SK-N-SH (cell line): ENCODE data around the gene OTOP2. TPM values are rescaled to one million over a fixed set of nuclear protein-coding genes. Genes with fewer than 3 reads are reported as not detected.

Experiments used
- CTCF ChIA-PET: fragments of 300-600, 350-600 bp; formaldehyde crosslinking; extraction: SDS; loops from one replicate; lab custom pipeline; 2021; lab: Yijun Ruan, JAX
- POLR2A ChIA-PET: fragments of 350-600 bp; sonication (Branson Sonifier 250); formaldehyde crosslinking; extraction: SDS; loops from one replicate; lab custom pipeline; 2020; ENCODE audit warnings: antibody characterized with exemption, inconsistent platforms; lab: Yijun Ruan, JAX
- DNase-seq: peaks from one replicate; pipeline ENCODE4 v3.0.0; 2012
- H2AFZ ChIP-seq: fragments of 200-600 bp; sonication (generic); 2 replicates; pipeline ENCODE4 v1.8.1; 2016; ENCODE audit warnings: antibody characterized with exemption, mild to moderate bottlenecking, low read depth
- H3F3A ChIP-seq: fragments of 200-600 bp; sonication (generic); replicated peaks from 2 replicates; pipeline ENCODE3; 2016; ENCODE audit warnings: antibody characterized with exemption, mild to moderate bottlenecking; ENCODE audit not compliant: insufficient read depth
- H3K27ac ChIP-seq, 2 experiments: fragments of 200-500 bp in 1 of 2; fragments of 200-600 bp in 1 of 2; sonication (Bioruptor generic) in 1 of 2; sonication (generic), shearing (Covaris generic) in 1 of 2; 2 replicates each; pipeline versions ENCODE4 v1.5.1 to v1.6.1; 2014 to 2016; ENCODE audit warnings: low read depth in 2 of 2, inconsistent platforms in 1 of 2, low read length in 1 of 2, mild to moderate bottlenecking in 1 of 2, mixed read lengths in 1 of 2
- H3K27me3 ChIP-seq: fragments of 200-600 bp; sonication (generic), shearing (Covaris generic); 2 replicates; pipeline ENCODE4 v1.6.1; 2016; ENCODE audit warnings: mixed run types; ENCODE audit not compliant: insufficient read depth
- H3K36me3 ChIP-seq, 2 experiments: fragments of 200-500 bp in 1 of 2; fragments of 200-600 bp in 1 of 2; sonication (Bioruptor generic) in 1 of 2; sonication (generic) in 1 of 2; replicated peaks in 1 of 2; 2 replicates each; pipeline versions ENCODE3 to v1.5.1; 2014 to 2016; ENCODE audit warnings: low read length in 1 of 2, mild to moderate bottlenecking in 1 of 2; ENCODE audit not compliant: insufficient read depth in 2 of 2, control insufficient read depth in 1 of 2
- H3K4me1 ChIP-seq, 2 experiments: fragments of 200-500 bp in 1 of 2; fragments of 200-600 bp in 1 of 2; sonication (Bioruptor generic) in 1 of 2; sonication (generic), shearing (Covaris generic) in 1 of 2; 2 replicates each; pipeline versions ENCODE4 v1.5.1 to v1.6.1; 2014 to 2016; ENCODE audit warnings: low read depth in 1 of 2, low read length in 1 of 2, mixed run types in 1 of 2; ENCODE audit not compliant: insufficient read depth in 2 of 2, control insufficient read depth in 1 of 2
- H3K4me2 ChIP-seq: fragments of 200-600 bp; sonication (generic), shearing (Covaris generic); 2 replicates; pipeline ENCODE4 v1.6.1; 2017; ENCODE audit warnings: mixed run types
- H3K4me3 ChIP-seq, 2 experiments: fragments of 200-500 bp in 1 of 2; fragments of 200-600 bp in 1 of 2; sonication (Bioruptor generic) in 1 of 2; sonication (generic), shearing (Covaris generic) in 1 of 2; 2 replicates each; pipeline versions ENCODE4 v1.5.1 to v1.8.1; 2014 to 2016; ENCODE audit warnings: low read depth in 2 of 2, inconsistent platforms in 1 of 2, low read length in 1 of 2, mild to moderate bottlenecking in 1 of 2, mixed read lengths in 1 of 2, moderate library complexity in 1 of 2
- H3K79me2 ChIP-seq: fragments of 200-600 bp; sonication (generic); 2 replicates; pipeline ENCODE4 v1.8.1; 2017; ENCODE audit warnings: mild to moderate bottlenecking; ENCODE audit not compliant: insufficient read depth
- H3K9ac ChIP-seq: fragments of 200-600 bp; sonication (generic); 2 replicates; pipeline ENCODE4 v1.6.1; 2017; ENCODE audit warnings: mixed run types
- H3K9me2 ChIP-seq: fragments of 200-600 bp; sonication (generic); 2 replicates; pipeline ENCODE4 v1.6.1; 2017; ENCODE audit warnings: mixed run types
- H3K9me3 ChIP-seq: fragments of 200-600 bp; sonication (generic); 2 replicates; pipeline ENCODE4 v1.6.1; 2017; ENCODE audit warnings: mixed run types, mild to moderate bottlenecking, moderate library complexity
- H4K20me1 ChIP-seq: fragments of 200-600 bp; sonication (generic); 2 replicates; pipeline ENCODE4 v1.6.1; 2017; ENCODE audit warnings: mild to moderate bottlenecking, mixed run types; ENCODE audit not compliant: insufficient read depth
- CTCF ChIP-seq: fragments of 200-600 bp; sonication (generic); IDR thresholded peaks from 2 replicates; pipeline ENCODE4 v1.6.1; 2017; ENCODE audit warnings: antibody characterized with exemption, mild to moderate bottlenecking, moderate library complexity
- MAX ChIP-seq: IDR thresholded peaks from 2 replicates; pipeline ENCODE4 v1.4.0; 2012; ENCODE audit warnings: low read depth
- MXI1 ChIP-seq: IDR thresholded peaks from 2 replicates; pipeline ENCODE4 v1.6.1; 2012; ENCODE audit warnings: mild to moderate bottlenecking, low read depth, low read length, improper control_type of control experiment
- RAD21 ChIP-seq: IDR thresholded peaks from 2 replicates; pipeline ENCODE4 v1.6.1; 2012; ENCODE audit warnings: mild to moderate bottlenecking, low read length
- RCOR1 ChIP-seq: fragments of 150-350 bp; IDR thresholded peaks from 2 replicates; pipeline ENCODE4 v1.6.1; 2017; ENCODE audit warnings: antibody characterized with exemption, low read length
- SMC3 ChIP-seq: IDR thresholded peaks from 2 replicates; pipeline ENCODE4 v1.6.1; 2012; ENCODE audit warnings: low read depth, low read length, improper control_type of control experiment
- TAF1 ChIP-seq: IDR thresholded peaks from 2 replicates; pipeline ENCODE4 v1.6.1; 2012; ENCODE audit warnings: low read depth, mild to moderate bottlenecking, low read length, moderate library complexity, borderline replicate concordance
- TEAD4 ChIP-seq: IDR thresholded peaks from 2 replicates; pipeline ENCODE4 v1.4.0; 2012; ENCODE audit warnings: mild to moderate bottlenecking, borderline replicate concordance; ENCODE audit not compliant: insufficient read depth
- USF2 ChIP-seq: fragments of 150-350 bp; IDR thresholded peaks from 2 replicates; pipeline ENCODE4 v1.6.1; 2017; ENCODE audit warnings: antibody characterized with exemption, low read length, low read depth, borderline replicate concordance
- ZBTB33 ChIP-seq: IDR thresholded peaks from 2 replicates; pipeline ENCODE4 v1.4.0; 2012; ENCODE audit warnings: low read depth, borderline replicate concordance
- WGBS: methylation state at CpG from one replicate; pipeline ENCODE4 v1.1.6; 2017; ENCODE audit warnings: low lambda C conversion rate; 5-methylcytosine and 5-hydroxymethylcytosine counted together
- polyA plus RNA-seq, 3 experiments: library from polyadenylated mRNA; depleted of rRNA; stranded (reverse); fragments of >200 nt; gene quantifications; 2 replicates each; pipeline ENCODE4 v1.2.3, GENCODE V29; 2012

OTOP2 gene
- polyA plus RNA-seq, 1 of the 3 experiments (the other 2 are of a cell fraction): not detected

GRCh38 chr17:74956093-74956492 lies 32.0 kb downstream of the OTOP2 start (continued):
- TF ChIP-seq ZBTB33: no peak
- TF ChIP-seq TAF1: no peak
- TF ChIP-seq TEAD4: no peak
- no peak for TF ChIP-seq MAX

- 47% methylated on average over 33 of the region's 33 CpGs for WGBS
- TF ChIP-seq USF2 (0 out of 2 replicates have a peak, but pooled peaks have one; percentile 12), RCOR1 (peak; percentile 56; the same call in 1 of the 2 replicates), CTCF (peak; percentile 98), SMC3 (peak; percentile 95), RAD21 (peak; percentile 87), MXI1 (no peak)
- peak; percentile 96 for DNase-seq
- Histone ChIP-seq H3K4me1 (no peaks in the 10 kb centered on the region; a peak in 1 of 4 replicates), H3K4me2 (no peak overlapping the region), H3K9ac (no peak overlapping the region), H3K4me3 (peak overlapping the region in 1 of 2 experiments; percentile 7; a peak in 1 of 4 replicates), H3K9me2 (no peaks in the 10 kb centered on the region), H3K27ac (no peak overlapping the region), H3F3A (no peaks in the 10 kb centered on the region), H3K9me3 (no peaks in the 10 kb centered on the region), H4K20me1 (no peaks in the 10 kb centered on the region), H3K27me3 (no peaks in the 10 kb centered on the region; the same call in 1 of the 2 replicates), H3K79me2 (no peaks in the 10 kb centered on the region), H2AFZ (no peak overlapping the region), H3K36me3 (no peaks in the 10 kb centered on the region)
- POLR2A ChIA-PET: interaction anchor here (0.5 to 1.6 kb wide), 6 partner anchors 9 to 85 kb away, joined by 3 to 6 read pairs (median 4); partner anchors contain the start of genes FDXR, MRPL58 and OTOP2
- CTCF ChIA-PET: interaction anchor here (0.6 to 11.0 kb wide), 55 partner anchors 11 to 558 kb away, joined by 3 to 295 read pairs (median 6); partner anchors contain the start of genes CDR2L, HID1, MRPL58 and NT5C
Observed at GRCh38 chr17:74957935-74958740, 34.1 kb downstream of the OTOP2 start.
